ENCODE results near the gene FAF1. TPM values are rescaled to one million over a fixed set of nuclear protein-coding genes. Genes with fewer than 3 reads are reported as not detected.

The FAF1 gene
- total and polyA plus RNA-seq, 2 of the 8 experiments (the other 6 are each of a cell fraction or from before 2014, with no cell fraction given), result 10.8 to 65.9 TPM

DNA sequence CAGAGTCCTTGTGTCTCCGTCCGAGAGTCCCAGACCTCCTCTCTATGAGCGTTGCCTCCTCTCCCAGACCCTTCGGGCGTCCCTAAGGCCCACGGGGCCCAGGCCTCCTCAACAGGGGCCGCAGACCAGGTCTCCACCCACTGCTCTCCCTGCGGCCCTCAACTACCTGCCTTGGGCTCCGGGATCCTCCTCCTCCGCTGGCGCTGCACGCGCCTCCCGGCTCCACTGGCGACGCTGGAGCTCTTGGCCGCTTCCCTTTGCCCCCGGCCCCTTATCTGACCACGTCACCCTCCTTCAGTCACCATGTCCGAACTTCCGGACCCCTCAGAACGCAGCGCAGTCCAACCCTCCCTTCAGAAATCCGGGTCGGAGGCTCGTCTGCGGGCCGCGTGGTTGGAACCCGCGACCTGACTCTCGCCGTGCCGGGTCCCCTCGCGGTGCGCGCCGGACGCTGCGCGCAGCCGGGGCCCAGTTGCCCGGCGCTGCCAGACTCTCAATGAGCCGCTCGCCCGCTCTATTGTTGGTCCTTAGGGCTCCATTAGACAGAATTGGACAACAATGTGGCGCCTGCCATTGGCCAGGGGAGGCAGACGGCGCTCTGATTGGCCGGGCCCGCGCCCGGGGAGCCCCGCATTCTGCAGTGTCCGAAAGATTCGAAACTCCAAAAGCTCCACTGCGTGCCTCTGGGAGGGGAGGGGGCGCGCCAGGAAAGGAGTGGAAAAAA lies 537.0 kb downstream of the FAF1 start, which contains the start of gene DMRTA2:
DMRTA2 (minus strand) TSS at position 498 of the 724 bp plus-strand sequence. CDS start 1,907 bp downstream, outside the sequence.
- Histone ChIP-seq H3K9ac (replicated peaks in 1 of 4; ENCODE audit: extremely low read depth in 1 of 4, low read depth in 3 of 4, low read length in 3 of 4) (no peak within 1 kb of the TSS), H4K5ac (ENCODE audit: insufficient read length, low read depth, low read length) (no peak within 1 kb of the TSS), H3K79me2 (ENCODE audit: control insufficient read depth in 1 of 2, insufficient read depth in 2 of 2, low read length in 2 of 2) (no peaks in the 10 kb centered on the region), H2AFZ (ENCODE audit: low read length) (no peak within 1 kb of the TSS), H3K4me3 (ENCODE audit: extremely low read depth in 1 of 4, insufficient read depth in 2 of 4, low read depth in 3 of 4, low read length in 4 of 4) (peak within 1 kb of the TSS; percentile 20 to 56 (median 34)), H3K4me2 (ENCODE audit: insufficient read depth in 1 of 2, low read depth in 2 of 2, low read length in 2 of 2) (peak within 1 kb of the TSS; percentile 73 to 74), H2BK5ac (ENCODE audit: low read depth, low read length) (no peak within 1 kb of the TSS), H3K14ac (ENCODE audit: insufficient read length) (no peak within 1 kb of the TSS), H3K27me3 (replicated peaks in 1 of 4; ENCODE audit: control insufficient read depth in 3 of 4, extremely low read depth in 1 of 4, insufficient read depth in 3 of 4, low read length in 3 of 4) (peaks cover 99 to 100% (median 99%) of the 10 kb centered on the region in 4 experiments), H3K9me3 (ENCODE audit: insufficient read depth in 2 of 2, low read depth in 1 of 2, low read length in 1 of 2) (no peaks in the 10 kb centered on the region; a peak in 1 of 4 replicates), H3K23me2 (ENCODE audit: low read depth, low read length) (peaks cover 14% of the 10 kb centered on the region; the same call in 1 of the 2 replicates), H2BK12ac (ENCODE audit: low read depth, low read length) (0 out of 2 replicates have a peak within 1 kb of the TSS, but pooled peaks have one; percentile 27), H3K18ac (ENCODE audit: extremely low read depth, low read length) (no peak within 1 kb of the TSS), H4K8ac (ENCODE audit: extremely low read depth, insufficient read depth, low read length) (peak within 1 kb of the TSS; percentile 43; the same call in 1 of the 2 replicates), H2BK120ac (replicated peaks; ENCODE audit: low read depth, low read length) (no peak within 1 kb of the TSS), H2BK20ac (ENCODE audit: low read length) (no peak within 1 kb of the TSS), H4K20me1 (replicated peaks in 1 of 2; ENCODE audit: control insufficient read depth in 1 of 2, insufficient read depth in 2 of 2, low read length in 2 of 2) (peaks cover 15 to 43% of the 10 kb centered on the region in 2 experiments), H2BK15ac (ENCODE audit: low read length) (no peak within 1 kb of the TSS), H3K79me1 (ENCODE audit: low read depth, low read length) (no peaks in the 10 kb centered on the region), H3K56ac (replicated peaks; ENCODE audit: insufficient read length, low read depth, low read length) (no peak within 1 kb of the TSS), H3K27ac (ENCODE audit: low read depth, low read length) (no peak within 1 kb of the TSS), H3K36me3 (ENCODE audit: control insufficient read depth in 2 of 4, insufficient read depth in 4 of 4, low read length in 3 of 4) (peaks cover 0 to 13% (median 0%) of the 10 kb centered on the region in 4 experiments; a peak in 1 of 8 replicates), H4K91ac (replicated peaks; ENCODE audit: insufficient read length, low read length) (no peak within 1 kb of the TSS), H3K23ac (ENCODE audit: insufficient read length) (no peak within 1 kb of the TSS), H3K4ac (replicated peaks; ENCODE audit: insufficient read length, low read depth, low read length) (no peak within 1 kb of the TSS), H2AK5ac (ENCODE audit: low read depth, low read length) (no peak within 1 kb of the TSS), H3K4me1 (replicated peaks in 1 of 4; ENCODE audit: control insufficient read depth in 3 of 4, insufficient read depth in 4 of 4, low read length in 3 of 4) (peaks cover 6 to 32% (median 18%) of the 10 kb centered on the region in 4 experiments; a peak in 6 of 7 replicates)
- CTCF ChIA-PET (ENCODE audit: partially characterized antibody), result interaction anchor here (0.8 to 7.4 kb wide), 9 partner anchors 8 to 281 kb away, joined by 3 to 32 read pairs (median 4); no protein-coding TSS in a partner anchor
- POLR2A ChIA-PET (ENCODE audit: partially characterized antibody), result interaction anchor here (0.8 to 0.9 kb wide), 2 partner anchors 239 to 282 kb away, joined by 3 read pairs; no protein-coding TSS in a partner anchor
- DNase-seq (ENCODE audit: low read depth in 1 of 2, low spot score in 2 of 2) (peak in 1 of 2 experiments; percentile 87), FAIRE-seq (no peak)
- WGBS, 2 experiments (ENCODE audit: extremely low coverage in 1 of 2, insufficient coverage in 1 of 2, insufficient read length in 1 of 2, insufficient replicate concordance in 2 of 2, low coverage in 1 of 2, low lambda C conversion rate in 2 of 2, missing lambda C conversion rate in 1 of 2), result 2% methylated on average over 52 of the region's 61 CpGs; no CpG with 5 or more reads in 1 of the 2 experiments
- no peak for TF ChIP-seq TCF12 (IDR thresholded peaks at IDR 0.05; ENCODE audit: low read depth, low read length)
- TF ChIP-seq EZH2 (IDR thresholded peaks at IDR 0.05; ENCODE audit: low read depth, low read length, severe bottlenecking), result peak; percentile 90
- 0 out of 2 replicates have a peak, but pooled peaks have one; percentile 33 for TF ChIP-seq BACH1 (IDR thresholded peaks at IDR 0.05; ENCODE audit: low read length)
- TF ChIP-seq GABPA (IDR thresholded peaks at IDR 0.05; ENCODE audit: borderline replicate concordance, insufficient read depth, low read length), result no peak
- peak; percentile 51; the same call in 1 of the 2 replicates for TF ChIP-seq E2F6 (IDR thresholded peaks at IDR 0.05)
- TF ChIP-seq SUZ12 (IDR thresholded peaks at IDR 0.05; ENCODE audit: low read length), result peak; percentile 88
- TF ChIP-seq MAFK (IDR thresholded peaks at IDR 0.05; ENCODE audit: low read depth, low read length), result no peak
- no peak for TF ChIP-seq SIRT6 (IDR thresholded peaks at IDR 0.05; ENCODE audit: low read length)
- no peak for TF ChIP-seq USF2 (IDR thresholded peaks at IDR 0.05; ENCODE audit: low read length)

Measured in H1 (cell line).